Ovary (tissue), 3 donors: ENCODE results near the gene LRRTM4.

Source experiments
- POLR2A ChIP-seq: fragments of 450-650 bp; IDR thresholded peaks from one replicate; pipeline ENCODE4 v1.6.1; 2017; ENCODE audit warnings: antibody characterized with exemption, mild to moderate bottlenecking, moderate library complexity
- TF ChIP-seq, protein P1 (sequence below), 3 donors: fragments of 450-650 bp in 2 of 3; fragments of 200-600 bp in 1 of 3; IDR thresholded peaks; one replicate each; pipeline versions ENCODE4 v1.5.1 to v1.8.0; 2016 to 2022; ENCODE audit warnings: antibody characterized with exemption in 3 of 3, mild to moderate bottlenecking in 1 of 3
- donor health status: DM: no; HTN: no; CAD: no.

DNA sequence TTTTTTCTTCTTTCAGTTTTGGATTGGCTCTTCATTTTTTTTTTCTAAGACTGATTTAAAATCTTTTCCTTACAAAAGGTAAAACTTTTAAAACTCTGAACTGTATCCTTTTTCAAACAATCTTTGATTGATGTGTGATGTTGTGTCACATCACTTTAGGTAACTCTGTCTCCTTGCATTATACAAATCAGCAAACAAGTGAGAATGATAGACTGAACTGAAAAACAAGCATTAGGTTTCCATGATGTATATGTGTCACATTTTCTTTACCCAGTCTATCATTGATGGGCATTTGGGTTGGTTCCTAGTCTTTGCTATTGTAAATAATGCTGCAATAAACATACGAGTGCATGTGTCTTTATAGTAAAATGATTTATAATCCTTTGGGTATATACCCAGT is 655.7 kb downstream of the LRRTM4 start:
- TF ChIP-seq, protein P1, sequence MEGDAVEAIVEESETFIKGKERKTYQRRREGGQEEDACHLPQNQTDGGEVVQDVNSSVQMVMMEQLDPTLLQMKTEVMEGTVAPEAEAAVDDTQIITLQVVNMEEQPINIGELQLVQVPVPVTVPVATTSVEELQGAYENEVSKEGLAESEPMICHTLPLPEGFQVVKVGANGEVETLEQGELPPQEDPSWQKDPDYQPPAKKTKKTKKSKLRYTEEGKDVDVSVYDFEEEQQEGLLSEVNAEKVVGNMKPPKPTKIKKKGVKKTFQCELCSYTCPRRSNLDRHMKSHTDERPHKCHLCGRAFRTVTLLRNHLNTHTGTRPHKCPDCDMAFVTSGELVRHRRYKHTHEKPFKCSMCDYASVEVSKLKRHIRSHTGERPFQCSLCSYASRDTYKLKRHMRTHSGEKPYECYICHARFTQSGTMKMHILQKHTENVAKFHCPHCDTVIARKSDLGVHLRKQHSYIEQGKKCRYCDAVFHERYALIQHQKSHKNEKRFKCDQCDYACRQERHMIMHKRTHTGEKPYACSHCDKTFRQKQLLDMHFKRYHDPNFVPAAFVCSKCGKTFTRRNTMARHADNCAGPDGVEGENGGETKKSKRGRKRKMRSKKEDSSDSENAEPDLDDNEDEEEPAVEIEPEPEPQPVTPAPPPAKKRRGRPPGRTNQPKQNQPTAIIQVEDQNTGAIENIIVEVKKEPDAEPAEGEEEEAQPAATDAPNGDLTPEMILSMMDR (IDR thresholded peaks at IDR 0.05) = no peak
- no peak for TF ChIP-seq POLR2A
